Adipocyte (in vitro differentiated cells): ENCODE measurements around the gene ALG9.

Experiments
- DNase-seq: peaks from one replicate; pipeline ENCODE4 v3.0.0-alpha.2; 2015; ENCODE audit warnings: low read depth
- H3K27me3 ChIP-seq: replicated peaks from 2 replicates; pipeline ENCODE4 v1.7.0; 2013; ENCODE audit warnings: mild to moderate bottlenecking, low read length, moderate library complexity; ENCODE audit not compliant: control insufficient read depth, insufficient read depth
- H3K36me3 ChIP-seq: 2 replicates; pipeline ENCODE4 v1.7.0; 2013; ENCODE audit warnings: low read length, mild to moderate bottlenecking, moderate library complexity; ENCODE audit not compliant: control insufficient read depth, insufficient read depth, severe bottlenecking
- H3K4me1 ChIP-seq: 2 replicates; pipeline ENCODE4 v1.7.0; 2013; ENCODE audit warnings: mild to moderate bottlenecking, low read length, moderate library complexity; ENCODE audit not compliant: control insufficient read depth, insufficient read depth
- H3K4me3 ChIP-seq: 2 replicates; pipeline ENCODE4 v1.7.0; 2013; ENCODE audit warnings: mild to moderate bottlenecking, low read length, moderate library complexity
- H3K9ac ChIP-seq: 2 replicates; pipeline ENCODE4 v1.7.0; 2013; ENCODE audit warnings: mild to moderate bottlenecking, low read length, moderate library complexity
- H3K9me3 ChIP-seq: 2 replicates; pipeline ENCODE4 v1.7.0; 2013; ENCODE audit warnings: mild to moderate bottlenecking, low read length, moderate library complexity; ENCODE audit not compliant: control insufficient read depth

ALG9 gene

GRCh38 chr11:111737444-111738210 lies 133.8 kb downstream of the ALG9 start:
- H3K9me3 ChIP-seq, result no peaks in the 10 kb centered on the region
- no peak for DNase-seq
- H3K27me3 ChIP-seq, result no peaks in the 10 kb centered on the region
- H3K4me1 ChIP-seq, result peaks cover 69% of the 10 kb centered on the region
- H3K36me3 ChIP-seq, result peaks cover 46% of the 10 kb centered on the region
- H3K9ac ChIP-seq, result peak overlapping the region; percentile 95
- peak overlapping the region; percentile 35 for H3K4me3 ChIP-seq

DNA sequence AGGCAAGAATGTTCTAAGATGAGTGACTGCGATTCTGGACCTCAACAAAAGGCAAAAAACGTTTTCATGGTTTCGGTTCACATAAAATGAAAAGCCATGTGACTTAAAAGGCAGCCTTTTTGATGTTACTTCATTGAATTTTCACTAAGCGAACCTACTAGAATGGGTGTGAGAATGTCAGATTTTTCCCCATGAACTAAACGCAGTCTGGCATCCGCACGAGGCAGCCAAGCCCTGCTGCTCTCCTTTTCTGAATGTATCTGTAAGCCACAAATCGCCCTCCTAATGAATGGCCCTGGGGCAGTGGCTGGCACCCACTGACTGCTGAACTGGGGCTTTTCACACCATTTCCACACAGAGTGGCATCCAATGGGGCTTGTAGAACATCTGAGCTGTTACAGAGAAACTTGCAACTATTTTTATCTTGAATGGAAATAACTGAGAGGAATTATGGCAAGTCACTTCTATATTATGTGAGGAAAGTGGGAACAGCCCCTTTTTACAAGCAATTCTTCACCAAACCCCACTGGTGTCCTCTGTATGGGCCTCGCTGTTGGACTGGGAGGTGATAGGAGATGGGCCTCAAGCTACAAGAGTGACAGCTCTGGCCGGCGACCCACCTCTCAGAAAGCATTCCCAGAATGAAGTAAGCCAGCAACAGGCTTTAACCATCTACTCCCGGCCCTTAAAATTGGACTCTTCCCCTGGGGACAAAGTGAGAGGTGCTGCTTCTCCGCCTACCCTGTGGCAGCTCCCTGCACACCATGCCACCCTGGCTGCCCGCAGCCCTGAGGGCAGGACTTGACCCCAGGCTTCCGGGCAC lies 134.5 kb downstream of the ALG9 start:
- H3K27me3 ChIP-seq, result no peaks in the 10 kb centered on the region
- H3K9ac ChIP-seq, result peak overlapping the region; percentile 95
- H3K4me1 ChIP-seq, result peaks cover 77% of the 10 kb centered on the region
- H3K9me3 ChIP-seq, result no peaks in the 10 kb centered on the region
- H3K4me3 ChIP-seq, result peak overlapping the region; percentile 49
- DNase-seq, result no peak
- peaks cover 38% of the 10 kb centered on the region for H3K36me3 ChIP-seq
